Upper lobe of left lung (tissue), 6 donors: ENCODE measurements around the gene TMEM271. TPM values are rescaled to one million over a fixed set of nuclear protein-coding genes. Genes with fewer than 3 reads are reported as not detected.

Source experiments
- ATAC-seq, 2 donors: fragments of 200-7000 bp; cut with Tn5 transposase; one replicate each; pipeline ENCODE4 v1.9.1; 2022; ENCODE audit warnings: mild to moderate bottlenecking in 2 of 2, moderate library complexity in 2 of 2; ENCODE audit not compliant: low FRiP score in 2 of 2
- DNase-seq, 2 donors: peaks; one replicate each; pipeline ENCODE4 v3.0.0-alpha.2; 2019 to 2020
- H3K27ac ChIP-seq, 4 donors: fragments of 200-600 bp; sonication (generic); one replicate each; pipeline ENCODE4 v1.5.1; 2016 to 2019
- H3K27me3 ChIP-seq, 4 donors: fragments of 200-600 bp; sonication (generic); one replicate each; pipeline ENCODE4 v1.5.1; 2017 to 2019
- H3K36me3 ChIP-seq, 4 donors: fragments of 200-600 bp; sonication (generic); one replicate each; pipeline ENCODE4 v1.5.1; 2016 to 2019
- H3K4me1 ChIP-seq, 4 donors: fragments of 200-600 bp; sonication (generic); one replicate each; pipeline ENCODE4 v1.5.1; 2018 to 2019
- H3K4me3 ChIP-seq, 4 donors: fragments of 200-600 bp; sonication (generic); one replicate each; pipeline ENCODE4 v1.5.1; 2017 to 2019; ENCODE audit warnings: mild to moderate bottlenecking in 2 of 4, moderate library complexity in 1 of 4
- H3K9me3 ChIP-seq, 4 donors: fragments of 200-600 bp; sonication (generic); one replicate each; pipeline ENCODE4 v1.5.1; 2018 to 2019
- CTCF ChIP-seq, 6 experiments: fragments of 450-650 bp in 4 of 6; fragments of 200-600 bp in 2 of 6; sonication (generic) in 2 of 6; IDR thresholded peaks; one replicate each; pipeline ENCODE4 v1.5.1; 2016 to 2019; ENCODE audit warnings: antibody characterized with exemption in 6 of 6
- EP300 ChIP-seq, 4 donors: sonication (generic); formaldehyde crosslinking; IDR thresholded peaks; one replicate each; pipeline ENCODE4 v1.5.1; 2017; ENCODE audit warnings: antibody characterized with exemption in 4 of 4, control low read depth in 2 of 4
- POLR2A ChIP-seq, 4 donors: fragments of 450-650 bp; IDR thresholded peaks; one replicate each; pipeline ENCODE4 v1.5.1; 2016 to 2017; ENCODE audit warnings: antibody characterized with exemption in 4 of 4, mild to moderate bottlenecking in 2 of 4
- POLR2AphosphoS5 ChIP-seq, 2 donors: sonication (generic); formaldehyde crosslinking; IDR thresholded peaks; one replicate each; pipeline ENCODE4 v1.5.1; 2017; ENCODE audit warnings: antibody characterized with exemption in 2 of 2
- WGBS, 2 donors: methylation state at CpG; one replicate each; pipeline ENCODE4 v1.1.5; 2017 to 2018; 5-methylcytosine and 5-hydroxymethylcytosine counted together
- total RNA-seq, 6 donors: library from RNA; depleted of rRNA in 4 of 6; stranded (reverse); fragments of >200 nt in 4 of 6; gene quantifications; one replicate each; pipeline versions ENCODE4 v1.1.0 to v1.2.1, GENCODE V29; 2016 to 2021
- donor health status: DM: no; HTN: no; CAD: no; lungs with moderate emphysema.
- donor health status: DM: no; HTN: yes; CAD: no; lungs with severe emphysema.

Gene TMEM271
- total RNA-seq, 6 donors from 2014 or later, result not detected

DNA sequence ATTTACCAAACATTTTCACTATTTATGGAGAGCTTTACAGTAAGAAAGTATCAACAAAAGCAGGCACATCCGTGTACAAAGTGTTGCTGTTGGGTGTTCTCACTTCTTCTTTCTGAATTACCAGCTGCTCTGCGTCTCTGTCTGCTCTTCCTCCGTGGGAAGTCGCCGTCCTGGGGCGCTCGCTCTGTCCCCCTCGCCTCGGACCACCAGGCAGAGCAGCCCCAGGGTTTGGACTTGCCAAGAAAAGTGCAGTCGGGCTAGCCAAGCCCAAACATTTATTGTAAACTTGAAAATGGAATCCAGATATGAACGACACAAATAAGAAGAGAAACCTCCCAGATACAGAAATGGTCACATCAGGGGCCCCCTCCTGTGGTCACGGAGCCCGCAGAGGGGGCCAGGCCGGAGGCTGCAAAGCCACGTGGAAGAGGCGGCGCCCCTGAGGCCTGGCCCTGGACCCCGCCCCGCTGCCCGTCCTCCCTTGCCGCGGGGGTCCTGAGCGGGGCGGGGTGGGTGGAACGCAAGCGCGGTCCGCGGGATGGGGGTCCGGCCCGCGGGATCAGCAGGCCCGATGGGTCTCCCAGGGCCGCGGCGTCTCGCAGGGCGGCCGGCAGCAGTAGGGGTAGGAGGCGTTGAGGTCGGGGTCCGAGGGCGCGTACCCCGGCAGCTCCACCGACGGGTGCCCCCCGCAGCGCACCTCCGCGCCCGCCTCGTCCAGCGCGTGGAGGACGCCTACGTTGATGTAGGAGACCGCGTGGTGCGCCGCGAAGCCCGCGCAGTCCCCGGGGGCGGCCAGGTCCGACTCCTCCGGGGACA is 1.5 kb downstream of the TMEM271 start:
- WGBS, 2 donors, result 4 to 15% methylated on average over 19 to 20 of the region's 68 CpGs
- Histone ChIP-seq H3K4me3 (no peak overlapping the region), H3K27ac (no peak overlapping the region), H3K27me3 (peaks cover 0 to 54% (median 26%) of the 10 kb centered on the region in 4 donors), H3K4me1 (peaks cover 0 to 27% (median 5%) of the 10 kb centered on the region in 4 donors), H3K36me3 (no peaks in the 10 kb centered on the region), H3K9me3 (no peaks in the 10 kb centered on the region)
- ATAC-seq (no peak), DNase-seq (peak in 1 of 2 donors; percentile 79)
- TF ChIP-seq EP300 (IDR thresholded peaks at IDR 0.05), result no peak
- no peak for TF ChIP-seq POLR2AphosphoS5 (IDR thresholded peaks at IDR 0.05)
- TF ChIP-seq CTCF (IDR thresholded peaks at IDR 0.05), result no peak
- TF ChIP-seq POLR2A (IDR thresholded peaks at IDR 0.05), result no peak

DNA sequence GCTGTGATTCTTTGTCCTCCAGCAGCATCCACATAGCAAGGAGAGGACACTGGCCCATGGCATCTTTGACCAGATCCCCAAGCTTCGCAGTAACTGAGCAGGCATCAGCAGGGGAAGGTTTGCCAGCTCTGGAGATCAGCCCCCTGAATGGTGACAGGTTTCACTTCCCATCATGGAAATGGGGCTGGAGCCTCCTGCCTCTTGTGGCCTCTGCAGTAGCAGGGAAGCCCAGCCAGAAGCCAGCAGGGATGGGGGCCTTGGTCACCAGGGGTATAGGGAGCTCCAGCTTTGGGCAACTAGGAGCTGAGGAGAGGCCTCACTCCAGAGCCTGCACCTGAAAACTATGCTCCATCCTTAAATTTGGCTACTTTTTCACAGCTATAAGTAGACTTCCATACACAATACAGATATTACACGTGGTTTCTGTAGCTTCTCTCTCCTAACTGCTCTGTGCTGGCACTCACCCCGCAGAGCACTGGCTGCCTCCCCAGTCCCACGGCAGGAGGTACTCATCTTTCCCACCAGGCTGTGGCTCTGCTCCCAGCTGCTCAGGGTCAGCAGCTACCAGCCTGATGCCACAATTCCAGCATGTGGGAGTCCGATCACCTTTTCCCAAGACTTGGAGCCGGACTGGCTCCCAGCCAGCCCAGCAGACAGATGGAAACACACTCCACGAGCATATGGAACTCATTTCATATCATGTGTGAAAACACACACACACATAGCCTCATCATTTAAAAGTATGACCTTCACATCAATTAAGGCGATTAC is 2.8 kb downstream of the TMEM271 start:
- Histone ChIP-seq H3K27me3 (peaks cover 0 to 45% (median 22%) of the 10 kb centered on the region in 4 donors), H3K9me3 (no peaks in the 10 kb centered on the region), H3K4me3 (no peak overlapping the region), H3K36me3 (no peaks in the 10 kb centered on the region), H3K27ac (no peak overlapping the region), H3K4me1 (peaks cover 0 to 27% (median 5%) of the 10 kb centered on the region in 4 donors)
- WGBS, 2 donors, result 71 to 73% methylated on average over 7 to 8 of the region's 8 CpGs
- ATAC-seq, result no peak
- TF ChIP-seq CTCF (IDR thresholded peaks at IDR 0.05) (no peak), POLR2AphosphoS5 (IDR thresholded peaks at IDR 0.05) (no peak), POLR2A (IDR thresholded peaks at IDR 0.05) (no peak)
- no peak for DNase-seq

DNA sequence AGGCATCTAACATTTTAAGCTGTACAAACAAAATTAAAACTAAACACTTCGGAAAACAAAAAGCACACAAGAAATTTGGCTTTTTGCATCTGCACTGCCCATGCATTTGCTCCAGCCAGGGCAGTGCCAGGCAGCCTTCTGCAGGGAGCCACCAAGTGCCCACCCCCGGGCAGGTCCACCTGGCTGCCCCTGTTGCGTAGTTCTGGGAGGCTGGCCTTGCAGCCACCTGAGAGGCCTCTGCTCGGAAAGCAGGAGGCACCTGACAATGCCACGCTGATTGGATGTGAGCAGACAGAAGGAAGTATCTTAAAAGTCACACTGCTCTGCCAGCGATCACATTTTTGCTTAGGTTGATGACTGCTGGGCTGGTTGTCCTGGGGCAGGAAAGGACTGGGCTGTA is 3.5 kb downstream of the TMEM271 start:
- Histone ChIP-seq H3K9me3 (no peaks in the 10 kb centered on the region), H3K27me3 (peaks cover 0 to 38% (median 18%) of the 10 kb centered on the region in 4 donors), H3K27ac (no peak overlapping the region), H3K4me1 (peaks cover 0 to 25% (median 5%) of the 10 kb centered on the region in 4 donors), H3K36me3 (no peaks in the 10 kb centered on the region), H3K4me3 (no peak overlapping the region)
- no peak for ATAC-seq
- WGBS, 2 donors, result 69 to 84% methylated on average over 6 of the region's 6 CpGs
- TF ChIP-seq POLR2AphosphoS5 (IDR thresholded peaks at IDR 0.05), result no peak
- no peak for TF ChIP-seq CTCF (IDR thresholded peaks at IDR 0.05)
- TF ChIP-seq POLR2A (IDR thresholded peaks at IDR 0.05), result no peak
- no peak for TF ChIP-seq EP300 (IDR thresholded peaks at IDR 0.05)
- DNase-seq, result no peak

- ATAC-seq, result peak in 1 of 2 donors; percentile 24
- WGBS, 2 donors, result 86 to 89% methylated on average over 29 of the region's 29 CpGs
- peak in 1 of 2 donors; percentile 56 for DNase-seq
- H3K4me1 ChIP-seq, result peaks cover 0 to 19% (median 5%) of the 10 kb centered on the region in 4 donors
- no peaks in the 10 kb centered on the region for H3K9me3 ChIP-seq
- no peak for TF ChIP-seq CTCF (IDR thresholded peaks at IDR 0.05)
- TF ChIP-seq POLR2AphosphoS5 (IDR thresholded peaks at IDR 0.05), result no peak
- no peak for TF ChIP-seq EP300 (IDR thresholded peaks at IDR 0.05)
- TF ChIP-seq POLR2A (IDR thresholded peaks at IDR 0.05), result no peak
- no peak overlapping the region for H3K4me3 ChIP-seq
- peaks cover 0 to 33% (median 15%) of the 10 kb centered on the region in 4 donors for H3K27me3 ChIP-seq
- no peak overlapping the region for H3K27ac ChIP-seq
- H3K36me3 ChIP-seq, result no peaks in the 10 kb centered on the region
These were observed 4.1 kb downstream of the TMEM271 start for GRCh38 chr4:571838-572572.
